ENCODE results near the gene NLRP3. TPM values are rescaled to one million over a fixed set of nuclear protein-coding genes. Genes with fewer than 3 reads are reported as not detected.

NLRP3 gene
- total RNA-seq, 4 donors from 2014 or later = 0.57 to 2.3 (median 1.8) TPM

DNA sequence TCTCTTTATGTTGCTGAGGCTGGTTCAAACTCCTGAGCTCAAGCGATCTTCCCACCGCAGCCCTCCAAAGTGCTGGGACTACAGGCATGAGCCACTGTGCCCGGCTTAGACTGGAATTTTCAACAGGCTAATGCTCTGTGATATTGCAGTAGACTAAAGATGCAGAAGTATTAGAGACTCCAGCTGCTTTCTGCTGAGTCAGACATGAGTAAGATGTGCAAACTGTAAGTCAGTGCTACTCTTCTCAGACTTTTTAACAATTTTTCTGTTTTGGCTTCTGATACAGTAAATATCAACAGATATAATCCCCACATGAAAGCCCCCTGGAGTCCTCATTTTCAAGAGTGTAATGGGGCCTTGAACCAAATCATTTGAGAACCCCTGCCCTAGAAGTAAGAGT, 29.3 kb upstream of the NLRP3 start:
- Histone ChIP-seq H3K36me3 (no peaks in the 10 kb centered on the region), H3K4me3 (no peak overlapping the region), H3K9me3 (no peaks in the 10 kb centered on the region), H3K27me3 (peaks cover 0 to 5% (median 0%) of the 10 kb centered on the region in 4 donors), H3K4me1 (peaks cover 0 to 9% (median 5%) of the 10 kb centered on the region in 3 donors), H3K27ac (no peak overlapping the region)
- no peak for DNase-seq
- TF ChIP-seq CTCF (IDR thresholded peaks at IDR 0.05) = no peak
- no peak for TF ChIP-seq POLR2A (IDR thresholded peaks at IDR 0.05)
- 72 to 89% methylated on average over 3 of the region's 3 CpGs for WGBS, 2 donors
- intact Hi-C loops (cut with DNase I) = no loop called here

- no peak for TF ChIP-seq CTCF (IDR thresholded peaks at IDR 0.05)
- TF ChIP-seq POLR2A (IDR thresholded peaks at IDR 0.05) = no peak
- Histone ChIP-seq H3K36me3 (no peaks in the 10 kb centered on the region), H3K9me3 (no peaks in the 10 kb centered on the region), H3K27me3 (peaks cover 0 to 5% (median 0%) of the 10 kb centered on the region in 4 donors), H3K27ac (no peak overlapping the region), H3K4me1 (peaks cover 0 to 9% (median 5%) of the 10 kb centered on the region in 3 donors), H3K4me3 (no peak overlapping the region)
- no peak for DNase-seq
- intact Hi-C loops (cut with DNase I) = no loop called here
- WGBS, 2 donors = 55 to 72% methylated on average over 4 of the region's 4 CpGs
These were observed 28.9 kb upstream of the NLRP3 start for GRCh38 chr1:247387096-247387495.

GRCh38 chr1:247387565-247387964, 28.4 kb upstream of the NLRP3 start:
- H3K4me3 ChIP-seq = no peak overlapping the region
- WGBS, 2 donors = 59 to 68% methylated on average over 5 of the region's 5 CpGs
- H3K9me3 ChIP-seq = no peaks in the 10 kb centered on the region
- H3K27ac ChIP-seq = no peak overlapping the region
- intact Hi-C loops (cut with DNase I) = no loop called here
- H3K4me1 ChIP-seq = peaks cover 0 to 9% (median 5%) of the 10 kb centered on the region in 3 donors
- no peak for TF ChIP-seq CTCF (IDR thresholded peaks at IDR 0.05)
- no peak for TF ChIP-seq POLR2A (IDR thresholded peaks at IDR 0.05)
- no peak for DNase-seq
- H3K27me3 ChIP-seq = peaks cover 0 to 5% (median 0%) of the 10 kb centered on the region in 4 donors
- H3K36me3 ChIP-seq = no peaks in the 10 kb centered on the region

GRCh38 chr1:247390116-247390791, 25.7 kb upstream of the NLRP3 start:
- Histone ChIP-seq H3K27ac (peak overlapping the region in 2 of 4 donors; percentile 23 to 57), H3K4me1 (peaks cover 0 to 9% (median 5%) of the 10 kb centered on the region in 3 donors), H3K4me3 (peak overlapping the region in 2 of 4 donors; percentile 13 to 52), H3K9me3 (no peaks in the 10 kb centered on the region), H3K27me3 (peaks cover 0 to 5% (median 0%) of the 10 kb centered on the region in 4 donors), H3K36me3 (no peaks in the 10 kb centered on the region)
- WGBS, 2 donors = 3 to 8% methylated on average over 13 of the region's 13 CpGs
- intact Hi-C loops (cut with DNase I) = no loop called here
- DNase-seq = peak; percentile 29
- no peak for TF ChIP-seq POLR2A (IDR thresholded peaks at IDR 0.05)
- TF ChIP-seq CTCF (IDR thresholded peaks at IDR 0.05) = peak; percentile 58 to 86 (median 78)

DNA sequence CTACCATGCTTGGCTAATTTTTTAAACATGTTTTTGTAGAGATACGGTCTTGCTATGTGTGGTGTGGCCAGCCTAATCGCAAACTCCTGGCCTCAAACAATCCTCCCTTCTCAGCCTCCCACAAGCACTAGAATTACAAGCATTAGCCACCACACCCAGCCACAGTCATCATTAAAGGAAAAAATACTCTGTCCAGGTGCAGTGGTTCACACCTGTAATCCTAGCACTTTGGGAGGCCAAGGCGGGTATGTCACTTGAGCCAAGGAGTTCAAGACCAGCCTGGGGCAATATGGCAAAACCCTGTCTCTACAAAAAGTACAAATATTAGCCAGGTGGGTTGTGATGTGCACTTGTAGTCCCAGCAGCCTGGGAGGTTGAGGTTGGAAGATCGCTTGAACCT, 25.0 kb upstream of the NLRP3 start:
- no peak for DNase-seq
- Histone ChIP-seq H3K9me3 (no peaks in the 10 kb centered on the region), H3K27me3 (peaks cover 0 to 5% (median 0%) of the 10 kb centered on the region in 4 donors), H3K4me1 (peaks cover 0 to 9% (median 5%) of the 10 kb centered on the region in 3 donors), H3K27ac (no peak overlapping the region), H3K36me3 (no peaks in the 10 kb centered on the region), H3K4me3 (no peak overlapping the region)
- no peak for TF ChIP-seq CTCF (IDR thresholded peaks at IDR 0.05)
- no peak for TF ChIP-seq POLR2A (IDR thresholded peaks at IDR 0.05)
- 89 to 93% methylated on average over 4 of the region's 4 CpGs for WGBS, 2 donors
- intact Hi-C loops (cut with DNase I) = no loop called here

Measured in esophagus squamous epithelium (tissue), 5 donors.